Hepatocyte (in vitro differentiated cells): ENCODE results near the gene EXOC4. TPM values are rescaled to one million over a fixed set of nuclear protein-coding genes. Genes with fewer than 3 reads are reported as not detected.

Experiments
- DNase-seq: peaks from one replicate; pipeline ENCODE4 v3.0.0-alpha.2; 2016; ENCODE audit warnings: low spot score
- H2AFZ ChIP-seq: fragments of 200-600 bp; sonication (generic); 2 replicates; pipeline ENCODE4 v1.6.0; 2016; ENCODE audit warnings: antibody characterized with exemption, mild to moderate bottlenecking
- H3K27ac ChIP-seq: fragments of 200-600 bp; sonication (generic); 2 replicates; pipeline ENCODE4 v1.5.1; 2016; ENCODE audit warnings: mild to moderate bottlenecking
- H3K27me3 ChIP-seq: fragments of 200-600 bp; sonication (generic); 2 replicates; pipeline ENCODE4 v1.6.1; 2016
- H3K36me3 ChIP-seq: fragments of 200-600 bp; sonication (generic); replicated peaks from 2 replicates; pipeline ENCODE4 v1.5.1; 2016; ENCODE audit warnings: low read depth; ENCODE audit not compliant: insufficient read depth
- H3K4me1 ChIP-seq: fragments of 200-600 bp; sonication (generic); 2 replicates; pipeline ENCODE4 v1.5.1; 2016; ENCODE audit warnings: mild to moderate bottlenecking, moderate library complexity; ENCODE audit not compliant: insufficient read depth
- H3K4me2 ChIP-seq: fragments of 200-600 bp; sonication (generic); 2 replicates; pipeline ENCODE4 v1.6.0; 2016
- H3K4me3 ChIP-seq: fragments of 200-600 bp; sonication (generic); 2 replicates; pipeline ENCODE4 v1.5.1; 2016; ENCODE audit warnings: mild to moderate bottlenecking
- H3K79me2 ChIP-seq: fragments of 200-600 bp; sonication (generic); 2 replicates; pipeline ENCODE4 v1.6.0; 2017; ENCODE audit warnings: mild to moderate bottlenecking
- H3K9me2 ChIP-seq: fragments of 200-600 bp; sonication (generic); replicated peaks from 2 replicates; pipeline ENCODE4 v1.6.0; 2017; ENCODE audit warnings: mild to moderate bottlenecking; ENCODE audit not compliant: insufficient read depth
- H3K9me3 ChIP-seq: fragments of 200-600 bp; sonication (generic); 2 replicates; pipeline ENCODE4 v1.5.1; 2016; ENCODE audit warnings: low read depth, mild to moderate bottlenecking
- H4K20me1 ChIP-seq: fragments of 200-600 bp; sonication (generic); 2 replicates; pipeline ENCODE4 v1.6.0; 2016; ENCODE audit warnings: mild to moderate bottlenecking; ENCODE audit not compliant: insufficient read depth, poor library complexity, severe bottlenecking
- EZH2 ChIP-seq: fragments of 200-600 bp; sonication (generic); IDR thresholded peaks from 2 replicates; pipeline ENCODE4 v1.6.1; 2016; ENCODE audit warnings: antibody characterized with exemption, mild to moderate bottlenecking, borderline replicate concordance
- EZH2phosphoT487 ChIP-seq: fragments of 200-600 bp; sonication (generic); IDR thresholded peaks from one replicate; pipeline ENCODE4 v1.6.1; 2018; ENCODE audit warnings: antibody characterized with exemption, mild to moderate bottlenecking, low read depth, moderate library complexity; ENCODE audit not compliant: unreplicated experiment, severe bottlenecking
- WGBS: methylation state at CpG from one replicate; pipeline ENCODE4 v1.1.6; 2016; ENCODE audit warnings: low lambda C conversion rate; ENCODE audit errors: missing lambda C conversion rate; 5-methylcytosine and 5-hydroxymethylcytosine counted together
- polyA plus RNA-seq: library from polyadenylated mRNA; unstranded; fragments of >200 nt; fragmentation: Nextera tagmentation; extraction: Ambion mirVana; gene quantifications from 2 replicates; pipeline ENCODE4 v1.2.1, GENCODE V29; 2016
- total RNA-seq: library from RNA; depleted of rRNA; stranded (reverse); fragments of >200 nt; gene quantifications from 2 replicates; pipeline ENCODE4 v1.2.3, GENCODE V29; 2014
- TF ChIP-seq, protein P1 (sequence below): fragments of 200-600 bp; sonication (generic); IDR thresholded peaks from 2 replicates; pipeline ENCODE4 v1.5.1; 2016; ENCODE audit warnings: antibody characterized with exemption, mild to moderate bottlenecking; ENCODE audit not compliant: poor library complexity

The EXOC4 gene
- total and polyA plus RNA-seq, 2 experiments from 2014 or later, result 34.8 to 56.1 TPM

- no peak overlapping the region for H2AFZ ChIP-seq
- H3K4me2 ChIP-seq, result no peak overlapping the region
- no peaks in the 10 kb centered on the region for H3K9me3 ChIP-seq
- H3K27ac ChIP-seq, result no peak overlapping the region
- H3K79me2 ChIP-seq, result no peaks in the 10 kb centered on the region
- H3K4me1 ChIP-seq, result no peaks in the 10 kb centered on the region
- no peaks in the 10 kb centered on the region for H3K27me3 ChIP-seq
- no peak for DNase-seq
- no peaks in the 10 kb centered on the region for H3K36me3 ChIP-seq
- WGBS, result 91% methylated on average over 4 of the region's 4 CpGs
- no peak for TF ChIP-seq EZH2
- no peak for TF ChIP-seq EZH2phosphoT487
- TF ChIP-seq, protein P1, sequence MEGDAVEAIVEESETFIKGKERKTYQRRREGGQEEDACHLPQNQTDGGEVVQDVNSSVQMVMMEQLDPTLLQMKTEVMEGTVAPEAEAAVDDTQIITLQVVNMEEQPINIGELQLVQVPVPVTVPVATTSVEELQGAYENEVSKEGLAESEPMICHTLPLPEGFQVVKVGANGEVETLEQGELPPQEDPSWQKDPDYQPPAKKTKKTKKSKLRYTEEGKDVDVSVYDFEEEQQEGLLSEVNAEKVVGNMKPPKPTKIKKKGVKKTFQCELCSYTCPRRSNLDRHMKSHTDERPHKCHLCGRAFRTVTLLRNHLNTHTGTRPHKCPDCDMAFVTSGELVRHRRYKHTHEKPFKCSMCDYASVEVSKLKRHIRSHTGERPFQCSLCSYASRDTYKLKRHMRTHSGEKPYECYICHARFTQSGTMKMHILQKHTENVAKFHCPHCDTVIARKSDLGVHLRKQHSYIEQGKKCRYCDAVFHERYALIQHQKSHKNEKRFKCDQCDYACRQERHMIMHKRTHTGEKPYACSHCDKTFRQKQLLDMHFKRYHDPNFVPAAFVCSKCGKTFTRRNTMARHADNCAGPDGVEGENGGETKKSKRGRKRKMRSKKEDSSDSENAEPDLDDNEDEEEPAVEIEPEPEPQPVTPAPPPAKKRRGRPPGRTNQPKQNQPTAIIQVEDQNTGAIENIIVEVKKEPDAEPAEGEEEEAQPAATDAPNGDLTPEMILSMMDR, result no peak
- H3K4me3 ChIP-seq, result no peak overlapping the region
- no peaks in the 10 kb centered on the region for H3K9me2 ChIP-seq
- no peaks in the 10 kb centered on the region for H4K20me1 ChIP-seq
These were observed 323.0 kb downstream of the EXOC4 start for GRCh38 chr7:133575726-133576440.

DNA sequence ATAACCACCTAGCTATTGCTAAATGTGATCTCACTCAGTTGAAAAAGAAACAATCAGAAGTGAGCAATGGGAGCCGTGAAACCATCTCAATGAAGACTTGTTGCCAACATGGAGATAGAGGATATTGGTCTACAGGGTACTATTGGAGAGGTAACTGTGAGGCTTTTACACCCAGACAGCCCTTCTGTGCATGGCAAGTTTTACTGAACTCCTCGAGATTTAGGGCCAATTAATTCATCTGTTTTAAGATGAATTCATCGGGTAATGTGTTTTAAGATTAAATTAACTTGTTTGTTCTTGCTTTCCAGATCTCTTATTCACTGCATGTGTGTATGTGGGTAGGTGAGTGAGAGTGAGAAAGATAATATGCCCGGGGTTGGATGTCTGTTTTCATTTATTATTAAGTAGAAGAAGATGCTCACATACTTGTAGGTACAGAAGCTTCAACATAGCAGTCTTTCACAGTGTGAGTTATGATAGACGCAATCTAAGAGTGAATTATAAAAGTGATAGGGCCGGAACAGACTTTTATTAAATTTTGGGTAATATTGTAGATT, 323.8 kb downstream of the EXOC4 start:
- Histone ChIP-seq H3K9me2 (no peaks in the 10 kb centered on the region), H3K4me3 (no peak overlapping the region), H4K20me1 (no peaks in the 10 kb centered on the region), H3K4me2 (no peak overlapping the region), H3K4me1 (no peaks in the 10 kb centered on the region), H3K27me3 (no peaks in the 10 kb centered on the region), H2AFZ (no peak overlapping the region), H3K9me3 (no peaks in the 10 kb centered on the region), H3K27ac (no peak overlapping the region), H3K36me3 (no peaks in the 10 kb centered on the region), H3K79me2 (no peaks in the 10 kb centered on the region)
- no peak for DNase-seq
- 88% methylated on average over 6 of the region's 6 CpGs for WGBS
- TF ChIP-seq EZH2, result no peak
- no peak for TF ChIP-seq EZH2phosphoT487
- TF ChIP-seq, protein P1, result no peak

- H2AFZ ChIP-seq, result no peak overlapping the region
- no peaks in the 10 kb centered on the region for H3K79me2 ChIP-seq
- no peaks in the 10 kb centered on the region for H3K27me3 ChIP-seq
- H3K36me3 ChIP-seq, result no peaks in the 10 kb centered on the region
- H3K4me2 ChIP-seq, result no peak overlapping the region
- no peak overlapping the region for H3K4me3 ChIP-seq
- H3K9me2 ChIP-seq, result no peaks in the 10 kb centered on the region
- no peak for DNase-seq
- TF ChIP-seq EZH2phosphoT487 (no peak), EZH2 (no peak)
- TF ChIP-seq, protein P1, result no peak
- 82% methylated on average over 4 of the region's 4 CpGs for WGBS
- H3K4me1 ChIP-seq, result no peaks in the 10 kb centered on the region
- no peaks in the 10 kb centered on the region for H4K20me1 ChIP-seq
- H3K9me3 ChIP-seq, result no peaks in the 10 kb centered on the region
- no peak overlapping the region for H3K27ac ChIP-seq
These were observed 330.1 kb downstream of the EXOC4 start for GRCh38 chr7:133582766-133583523.
